Naive B cell (primary cell): ENCODE data around the gene TCTN1. TPM values are rescaled to one million over a fixed set of nuclear protein-coding genes. Genes with fewer than 3 reads are reported as not detected.
"Not testable (repeated sequence)": the region's sequence is repeated elsewhere in the genome, so short reads cannot be mapped to it uniquely, and the experiment has no call there.

Experiments used
- ATAC-seq, 2 donors: fragments of 150-1000 bp; cut with Tn5 transposase; 2 replicates each; pipeline ENCODE4 v1.10.0; 2021; ENCODE audit warnings: low read depth in 2 of 2, mild to moderate bottlenecking in 2 of 2, moderate library complexity in 2 of 2
- DNase-seq: peaks from one replicate; pipeline ENCODE4 v3.0.0; 2022
- H3K27ac Mint-ChIP-seq, 6 donors: one replicate each; pipeline ENCODE4 v1.8.0; 2020 to 2022; ENCODE audit warnings: mild to moderate bottlenecking in 6 of 6, mixed read lengths in 6 of 6, moderate library complexity in 5 of 6, inconsistent platforms in 2 of 6
- H3K27me3 Mint-ChIP-seq, 3 donors: one replicate each; pipeline ENCODE4 v1.8.0; 2021 to 2022; ENCODE audit warnings: mixed read lengths in 3 of 3, mild to moderate bottlenecking in 1 of 3
- H3K36me3 Mint-ChIP-seq, 2 donors: one replicate each; pipeline ENCODE4 v1.8.0; 2020 to 2022; ENCODE audit warnings: mixed read lengths in 2 of 2, inconsistent platforms in 1 of 2, mild to moderate bottlenecking in 1 of 2
- H3K4me1 Mint-ChIP-seq, 3 donors: one replicate each; pipeline ENCODE4 v1.8.0; 2020 to 2022; ENCODE audit warnings: mixed read lengths in 3 of 3, inconsistent platforms in 1 of 3, mild to moderate bottlenecking in 1 of 3, moderate library complexity in 1 of 3
- H3K4me3 Mint-ChIP-seq, 8 donors: one replicate each; pipeline ENCODE4 v1.8.0; 2020 to 2022; ENCODE audit warnings: mild to moderate bottlenecking in 8 of 8, mixed read lengths in 8 of 8, moderate library complexity in 8 of 8, inconsistent platforms in 2 of 8
- H3K9me3 Mint-ChIP-seq, 7 donors: one replicate each; pipeline ENCODE4 v1.8.0; 2020 to 2022; ENCODE audit warnings: mixed read lengths in 7 of 7, mild to moderate bottlenecking in 5 of 7, inconsistent platforms in 2 of 7, moderate library complexity in 1 of 7
- polyA plus RNA-seq, 6 donors: library from polyadenylated mRNA; unstranded; fragments of 300-500 nt; fragmentation: Illumina TruSeq; gene quantifications; one replicate each; pipeline ENCODE4 v1.2.3, GENCODE V29; 2021; ENCODE audit warnings: low read depth in 6 of 6

TCTN1 gene
- polyA plus RNA-seq = 100 to 1,000 TPM in 1 of 6 donors, 10 to 100 TPM in 5; 52.8 to 109 (median 84.3) TPM

DNA sequence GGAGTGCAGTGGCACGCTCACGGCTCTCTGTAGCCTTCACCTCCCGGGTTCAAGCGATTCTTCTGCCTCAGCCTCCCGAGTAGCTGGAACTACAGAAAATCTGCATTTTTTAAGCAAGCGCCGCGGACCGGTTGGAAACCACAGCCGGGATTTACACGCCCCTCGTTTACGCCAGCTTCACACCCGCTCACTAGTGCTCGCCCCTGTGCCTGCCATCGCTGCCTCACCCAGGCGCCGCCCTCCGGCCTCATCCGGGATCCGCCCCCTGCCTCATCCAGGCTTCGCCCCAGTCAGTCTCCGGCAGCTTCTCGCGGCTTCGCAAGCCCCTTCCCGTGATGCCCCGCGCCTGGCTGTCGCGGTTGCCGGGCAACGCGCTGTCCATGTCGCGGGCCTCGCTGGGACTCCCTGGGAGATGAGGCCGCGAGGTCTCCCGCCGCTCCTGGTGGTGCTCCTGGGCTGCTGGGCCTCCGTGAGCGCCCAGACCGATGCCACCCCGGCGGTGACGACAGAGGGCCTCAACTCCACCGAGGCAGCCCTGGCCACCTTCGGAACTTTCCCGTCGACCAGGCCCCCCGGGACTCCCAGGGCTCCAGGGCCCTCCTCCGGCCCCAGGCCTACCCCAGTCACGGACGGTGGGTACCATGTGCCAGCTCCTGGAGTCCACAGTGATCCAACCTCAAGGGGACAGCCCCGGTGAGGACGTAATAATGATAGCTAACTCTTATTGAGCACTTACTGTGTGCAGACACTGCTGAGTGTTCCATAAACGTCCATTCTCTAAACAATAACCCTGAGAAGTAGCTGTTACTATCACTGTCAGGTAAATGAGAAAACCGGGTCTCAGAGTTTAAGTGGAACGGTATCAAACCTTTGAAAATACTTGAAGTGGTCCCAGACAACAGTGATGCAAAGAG, at the start of gene TCTN1:
TSS of gene TCTN1 (plus strand) at position 359 of the 914 bp plus-strand sequence. CDS start at position 413, 54 bp downstream.
- Mint-ChIP-seq H3K27me3 (no peaks in the 10 kb centered on the region), H3K9me3 (peaks cover 0 to 5% (median 0%) of the 10 kb centered on the region in 7 donors), H3K4me3 (peak within 1 kb of the TSS; percentile 81 to 95 (median 91)), H3K27ac (peak within 1 kb of the TSS; percentile 89 to 98 (median 92)), H3K4me1 (peaks cover 16 to 87% (median 63%) of the 10 kb centered on the region in 3 donors), H3K36me3 (peaks cover 0 to 5% of the 10 kb centered on the region in 2 donors)
- ATAC-seq (peak; percentile 99), DNase-seq (peak; percentile 95)

DNA sequence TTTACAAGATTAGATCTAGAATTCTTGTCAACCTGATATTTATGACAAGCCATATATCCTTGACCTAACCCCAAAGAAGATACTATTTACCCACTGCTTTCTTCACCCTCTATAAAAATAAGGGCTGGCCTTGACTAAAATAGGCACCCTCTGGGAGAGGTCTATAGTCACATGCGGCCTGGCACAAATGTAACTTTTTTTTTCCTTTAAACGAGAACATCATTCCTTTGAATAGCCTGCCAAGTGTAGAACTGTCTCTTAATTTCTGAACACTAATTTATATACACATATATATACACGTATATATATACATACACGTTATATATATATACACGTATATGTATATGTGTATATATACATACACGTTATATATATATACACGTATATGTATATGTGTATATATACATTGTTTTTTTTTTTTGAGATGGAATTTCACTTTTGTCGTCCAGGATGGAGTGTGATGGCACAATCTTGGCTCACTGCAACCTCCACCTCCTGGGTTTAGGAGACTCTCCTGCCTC, 49.4 kb upstream of the TCTN1 start:
- Mint-ChIP-seq H3K9me3 (peaks cover 0 to 9% (median 3%) of the 10 kb centered on the region in 7 donors), H3K4me3 (peak overlapping the region in 1 of 8 donors; percentile 25), H3K27ac (peak overlapping the region; percentile 90 to 99 (median 98)), H3K36me3 (peaks cover 1 to 3% of the 10 kb centered on the region in 2 donors), H3K27me3 (no peaks in the 10 kb centered on the region), H3K4me1 (peaks cover 40 to 90% (median 81%) of the 10 kb centered on the region in 3 donors)
- ATAC-seq = no peak
- DNase-seq = no peak

DNA sequence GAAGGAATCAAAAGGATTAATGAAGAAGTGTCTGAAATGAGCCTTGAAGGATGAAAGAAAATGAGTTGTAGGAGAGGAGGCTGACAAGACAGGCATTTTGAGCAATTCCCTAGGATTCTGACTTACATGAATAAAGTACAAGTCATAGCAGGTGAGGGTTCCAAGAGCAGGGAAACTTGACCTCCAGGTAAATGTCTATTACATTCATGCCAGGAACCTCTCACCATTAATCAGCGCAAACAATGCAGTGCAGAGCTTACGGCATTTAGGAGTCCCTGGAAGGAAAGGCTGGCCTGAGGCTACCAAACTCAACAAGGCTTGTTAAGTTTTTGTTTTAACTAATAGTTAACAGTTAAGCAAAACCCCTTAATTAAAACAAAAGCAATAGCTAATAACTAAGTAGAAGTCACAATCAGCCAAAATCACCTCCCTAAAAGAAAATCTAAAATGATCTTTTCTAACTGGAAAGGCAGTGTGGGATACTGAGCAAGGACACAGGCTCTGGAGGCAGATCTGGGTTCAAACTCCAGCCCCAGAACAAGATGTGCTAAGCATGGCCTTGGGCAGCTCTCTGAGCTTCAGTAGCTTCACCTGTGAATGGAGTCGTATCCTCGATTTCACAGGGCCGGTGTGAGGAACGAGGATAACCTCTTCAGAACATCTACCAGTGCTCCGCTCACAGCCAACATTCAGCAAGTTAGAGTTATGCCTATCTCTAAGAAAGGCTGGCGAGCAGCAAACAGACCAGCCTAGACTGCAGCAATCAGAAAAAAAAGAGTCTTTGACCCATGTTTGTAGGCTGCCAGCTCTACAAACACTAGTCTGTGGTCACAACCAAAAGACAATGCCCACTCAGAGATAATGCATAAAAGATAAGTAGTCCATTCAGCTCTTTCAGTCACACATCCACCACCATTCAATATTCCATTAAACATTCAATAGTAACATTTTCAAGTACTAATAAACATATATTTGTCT, 47.7 kb upstream of the TCTN1 start:
- ATAC-seq (no peak), DNase-seq (no peak)
- Mint-ChIP-seq H3K4me3 (peak overlapping the region in 4 of 8 donors; percentile 1 to 70 (median 36)), H3K27ac (peak overlapping the region; percentile 49 to 97 (median 82)), H3K27me3 (no peaks in the 10 kb centered on the region), H3K4me1 (peaks cover 31 to 75% (median 64%) of the 10 kb centered on the region in 3 donors), H3K9me3 (peaks cover 0 to 16% (median 8%) of the 10 kb centered on the region in 7 donors), H3K36me3 (peaks cover 7 to 8% of the 10 kb centered on the region in 2 donors)

GRCh38 chr12:110566993-110567392, 46.9 kb upstream of the TCTN1 start:
- Mint-ChIP-seq H3K9me3 (peaks cover 0 to 22% (median 15%) of the 10 kb centered on the region in 7 donors), H3K4me1 (peaks cover 25 to 70% (median 56%) of the 10 kb centered on the region in 3 donors), H3K27ac (peak overlapping the region in 4 of 6 donors; percentile 41 to 93 (median 84)), H3K4me3 (peak overlapping the region in 3 of 8 donors; percentile 8 to 59 (median 14)), H3K36me3 (peaks cover 7 to 14% of the 10 kb centered on the region in 2 donors), H3K27me3 (no peaks in the 10 kb centered on the region)
- ATAC-seq (no peak), DNase-seq (no peak)

- peaks cover 0 to 30% (median 22%) of the 10 kb centered on the region in 7 donors for H3K9me3 Mint-ChIP-seq
- peak overlapping the region in 1 of 8 donors; percentile 16 for H3K4me3 Mint-ChIP-seq
- peaks cover 7 to 15% of the 10 kb centered on the region in 2 donors for H3K36me3 Mint-ChIP-seq
- peaks cover 23 to 59% (median 42%) of the 10 kb centered on the region in 3 donors for H3K4me1 Mint-ChIP-seq
- ATAC-seq (no peak), DNase-seq (no peak)
- no peak overlapping the region for H3K27ac Mint-ChIP-seq
- H3K27me3 Mint-ChIP-seq = no peaks in the 10 kb centered on the region
Measured at GRCh38 chr12:110568752-110569151, 45.2 kb upstream of the TCTN1 start.

DNA sequence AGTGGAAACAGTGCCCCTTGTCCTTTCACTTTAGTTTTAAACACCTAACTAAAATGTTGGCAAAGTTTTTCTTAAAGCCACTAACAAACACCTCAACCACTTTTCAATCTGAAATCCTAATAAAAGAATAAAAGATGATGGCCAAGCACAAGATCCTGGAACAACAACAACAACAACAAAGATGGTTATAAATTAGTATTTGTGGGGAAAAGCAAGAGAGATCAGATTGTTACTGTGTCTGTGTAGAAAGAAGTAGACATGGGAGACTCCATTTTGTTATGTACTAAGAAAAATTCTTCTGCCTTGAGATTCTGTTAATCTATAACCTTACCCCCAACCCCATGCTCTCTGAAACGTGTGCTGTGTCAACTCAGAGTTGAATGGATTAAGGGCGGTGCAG, 44.1 kb upstream of the TCTN1 start:
- ATAC-seq, H3K4me3 Mint-ChIP-seq, H3K27me3 Mint-ChIP-seq, DNase-seq: not testable (repeated sequence)
- Mint-ChIP-seq H3K36me3 (peaks cover 7 to 15% of the 10 kb centered on the region in 2 donors), H3K27ac (peak overlapping the region in 2 of 6 donors; percentile 41 to 57), H3K4me1 (peaks cover 24 to 50% (median 35%) of the 10 kb centered on the region in 3 donors), H3K9me3 (peaks cover 0 to 30% (median 22%) of the 10 kb centered on the region in 7 donors)

DNA sequence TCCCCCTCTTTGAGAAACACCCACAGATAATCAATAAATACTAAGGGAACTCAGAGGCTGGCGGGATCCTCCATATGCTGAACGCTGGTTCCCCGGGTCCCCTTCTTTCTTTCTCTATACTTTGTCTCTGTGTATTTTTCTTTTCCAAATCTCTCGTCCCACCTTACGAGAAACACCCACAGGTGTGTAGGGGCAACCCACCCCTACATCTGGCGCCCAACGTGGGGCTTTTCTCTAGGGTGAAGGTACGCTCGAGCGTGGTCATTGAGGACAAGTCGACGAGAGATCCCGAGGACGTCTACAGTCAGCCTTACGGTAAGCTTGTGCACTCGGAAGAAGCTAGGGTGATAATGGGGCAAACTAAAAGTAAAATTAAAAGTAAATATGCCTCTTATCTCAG, 43.1 kb upstream of the TCTN1 start:
- H3K27me3 Mint-ChIP-seq, ATAC-seq, H3K4me3 Mint-ChIP-seq, DNase-seq: not testable (repeated sequence)
- H3K36me3 Mint-ChIP-seq = peaks cover 7 to 15% of the 10 kb centered on the region in 2 donors
- H3K9me3 Mint-ChIP-seq = peaks cover 0 to 30% (median 22%) of the 10 kb centered on the region in 7 donors
- H3K4me1 Mint-ChIP-seq = peaks cover 25 to 50% (median 30%) of the 10 kb centered on the region in 3 donors
- peak overlapping the region in 1 of 6 donors; percentile 42 for H3K27ac Mint-ChIP-seq

DNA sequence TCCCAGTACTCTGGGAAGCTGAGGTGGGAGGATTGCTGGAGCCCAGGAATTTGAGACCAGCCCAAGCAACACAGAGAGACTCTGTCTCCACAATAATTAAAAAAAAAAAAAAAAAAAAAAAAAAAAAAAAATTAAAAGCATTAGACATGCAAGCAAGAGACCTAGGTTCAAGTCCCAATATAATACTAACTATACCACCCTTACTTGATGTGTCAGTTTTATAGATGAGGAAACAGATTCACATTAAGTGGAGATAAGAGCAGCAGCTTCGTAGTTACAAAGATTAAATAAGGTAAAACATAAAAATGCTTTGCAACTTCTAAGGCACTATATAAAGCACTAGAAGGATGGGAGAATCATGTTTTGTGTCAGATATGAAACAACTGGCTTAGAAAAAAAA, 39.9 kb upstream of the TCTN1 start:
- DNase-seq (no peak), ATAC-seq (no peak)
- Mint-ChIP-seq H3K4me1 (peaks cover 30 to 50% (median 33%) of the 10 kb centered on the region in 3 donors), H3K36me3 (peaks cover 7 to 15% of the 10 kb centered on the region in 2 donors), H3K27me3 (no peaks in the 10 kb centered on the region), H3K27ac (no peak overlapping the region), H3K9me3 (peaks cover 0 to 28% (median 22%) of the 10 kb centered on the region in 7 donors), H3K4me3 (no peak overlapping the region)

DNA sequence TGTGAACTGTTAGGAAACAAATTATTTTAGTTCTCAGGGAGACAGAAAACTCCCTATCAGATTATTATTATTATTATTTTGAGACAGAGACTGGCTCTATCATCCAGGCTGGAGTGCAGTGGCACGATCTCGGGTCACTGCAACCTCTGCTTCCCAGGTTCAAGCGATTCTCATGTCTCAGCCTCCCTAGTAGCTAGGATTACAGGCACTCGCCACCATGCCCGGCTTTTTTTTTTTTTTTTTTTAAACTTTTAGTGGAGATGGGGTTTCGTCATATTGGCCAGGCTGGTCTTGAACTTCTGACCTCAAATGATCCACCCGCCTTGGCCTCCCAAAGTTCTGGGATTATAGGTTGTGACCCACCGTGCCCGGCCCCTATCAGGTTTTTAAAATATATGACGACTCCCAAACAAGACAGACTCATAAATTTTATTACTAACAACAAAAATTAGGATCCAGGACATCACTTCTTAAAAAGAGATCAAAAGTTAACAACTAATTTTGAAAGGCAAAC, 39.2 kb upstream of the TCTN1 start:
- ATAC-seq, H3K27me3 Mint-ChIP-seq, DNase-seq, H3K36me3 Mint-ChIP-seq: not testable (repeated sequence)
- Mint-ChIP-seq H3K9me3 (peaks cover 0 to 23% (median 17%) of the 10 kb centered on the region in 7 donors), H3K4me1 (peaks cover 36 to 57% (median 40%) of the 10 kb centered on the region in 3 donors), H3K27ac (peak overlapping the region in 1 of 6 donors; percentile 33), H3K4me3 (peak overlapping the region in 1 of 8 donors; percentile 65)

GRCh38 chr12:110575326-110575725, 38.6 kb upstream of the TCTN1 start:
- Mint-ChIP-seq H3K4me1 (peaks cover 36 to 62% (median 43%) of the 10 kb centered on the region in 3 donors), H3K27ac (peak overlapping the region in 4 of 6 donors; percentile 5 to 80 (median 40)), H3K9me3 (peaks cover 0 to 22% (median 14%) of the 10 kb centered on the region in 7 donors), H3K27me3 (no peaks in the 10 kb centered on the region), H3K36me3 (peaks cover 0 to 6% of the 10 kb centered on the region in 2 donors), H3K4me3 (peak overlapping the region in 1 of 8 donors; percentile 51)
- ATAC-seq = no peak
- DNase-seq = no peak

- peaks cover 0 to 16% (median 11%) of the 10 kb centered on the region in 7 donors for H3K9me3 Mint-ChIP-seq
- ATAC-seq (no peak), DNase-seq (no peak)
- H3K4me3 Mint-ChIP-seq = peak overlapping the region in 3 of 8 donors; percentile 15 to 38 (median 17)
- peak overlapping the region in 3 of 6 donors; percentile 52 to 81 (median 54) for H3K27ac Mint-ChIP-seq
- no peaks in the 10 kb centered on the region for H3K27me3 Mint-ChIP-seq
- H3K4me1 Mint-ChIP-seq = peaks cover 40 to 74% (median 55%) of the 10 kb centered on the region in 3 donors
- H3K36me3 Mint-ChIP-seq = peaks cover 0 to 6% of the 10 kb centered on the region in 2 donors
Measured at GRCh38 chr12:110576504-110576903, 37.4 kb upstream of the TCTN1 start.
